Caco-2 (cell line): Measurements from ENCODE around the gene TCF7L2. TPM values are rescaled to one million over a fixed set of nuclear protein-coding genes. Genes with fewer than 3 reads are reported as not detected.

Experiments used
- BruUV-seq: library from RNA; stranded (reverse); fragments of 400-500 nt; replicated peaks from 2 replicates; lab custom pipeline; 2021; lab: Mats Ljungman, UMichigan
- CTCF ChIA-PET: fragments of 300-600 bp; sonication (Branson Sonifier 250); formaldehyde crosslinking; loops from one replicate; lab custom pipeline; 2022; ENCODE audit warnings: antibody characterized with exemption; lab: Charles Lee
- POLR2A ChIA-PET: fragments of 300-600 bp; sonication (Branson Sonifier 250); formaldehyde crosslinking; loops from one replicate; lab custom pipeline; 2022; ENCODE audit warnings: antibody characterized with exemption; lab: Charles Lee
- DNase-seq, 2 experiments: peaks; one replicate each; pipeline versions ENCODE4 v3.0.0 to v3.0.0-alpha.2; 2020 to 2022
- H3K27me3 ChIP-seq: replicated peaks from 2 replicates; pipeline ENCODE4 v1.6.0; 2011; ENCODE audit warnings: low read length; ENCODE audit not compliant: control insufficient read depth, insufficient read depth
- H3K36me3 ChIP-seq: 2 replicates; pipeline ENCODE4 v1.5.1; 2011; ENCODE audit warnings: low read length; ENCODE audit not compliant: control insufficient read depth, insufficient read depth
- H3K4me1 ChIP-seq: fragments of 250-450 bp; sonication (Bioruptor Pico); 2 replicates; pipeline ENCODE4 v1.5.1; 2020; ENCODE audit warnings: mild to moderate bottlenecking
- H3K4me3 ChIP-seq: 2 replicates; pipeline ENCODE4 v1.5.1; 2011; ENCODE audit warnings: low read depth, mild to moderate bottlenecking, control low read depth, low read length
- H3K9me3 ChIP-seq: fragments of 250-450 bp; sonication (Bioruptor Pico); 2 replicates; pipeline ENCODE4 v1.5.1; 2020; ENCODE audit warnings: mild to moderate bottlenecking, moderate library complexity
- H3K27ac Mint-ChIP-seq: one replicate; pipeline ENCODE4 v1.8.0; 2022; ENCODE audit warnings: mixed read lengths; ENCODE audit not compliant: unreplicated experiment
- H3K27me3 Mint-ChIP-seq: one replicate; pipeline ENCODE4 v1.8.0; 2022; ENCODE audit warnings: mixed read lengths; ENCODE audit not compliant: insufficient read depth, unreplicated experiment
- H3K36me3 Mint-ChIP-seq: one replicate; pipeline ENCODE4 v1.8.0; 2022; ENCODE audit warnings: mild to moderate bottlenecking, mixed read lengths; ENCODE audit not compliant: insufficient read depth, unreplicated experiment
- H3K4me1 Mint-ChIP-seq: one replicate; pipeline ENCODE4 v1.8.0; 2022; ENCODE audit warnings: low read depth, mixed read lengths; ENCODE audit not compliant: unreplicated experiment
- H3K4me3 Mint-ChIP-seq: one replicate; pipeline ENCODE4 v1.8.0; 2022; ENCODE audit warnings: mild to moderate bottlenecking, moderate library complexity, mixed read lengths; ENCODE audit not compliant: unreplicated experiment
- H3K9me3 Mint-ChIP-seq: one replicate; pipeline ENCODE4 v1.8.0; 2022; ENCODE audit warnings: mixed read lengths; ENCODE audit not compliant: unreplicated experiment
- CTCF ChIP-seq, 2 experiments: fragments of 200-600 bp in 1 of 2; IDR thresholded peaks; 1 replicate in 1 of 2; 2 replicates in 1 of 2; pipeline versions ENCODE4 v1.5.1 to v1.8.0; 2011 to 2022; ENCODE audit warnings: antibody characterized with exemption in 1 of 2, control low read depth in 1 of 2, inconsistent platforms in 1 of 2, low read depth in 1 of 2, low read length in 1 of 2, mild to moderate bottlenecking in 1 of 2, moderate library complexity in 1 of 2; ENCODE audit not compliant: insufficient read depth in 1 of 2, severe bottlenecking in 1 of 2, unreplicated experiment in 1 of 2
- intact Hi-C: fragments of 100-400 bp; cut with micrococcal nuclease; formaldehyde crosslinking; loops from one replicate; pipeline ENCODE4 v1.10.0; 2022; ENCODE audit not compliant: unreplicated experiment
- total RNA-seq: library from RNA; stranded (reverse); gene quantifications from 2 replicates; pipeline ENCODE4 v1.2.3, GENCODE V29; 2022

Gene TCF7L2
- total RNA-seq, 1 experiment from 2014 or later = 45.4 TPM

GRCh38 chr10:112918771-112919170, 31.3 kb upstream of the TCF7L2 start:
- no peak overlapping the region for H3K27ac Mint-ChIP-seq
- CTCF ChIA-PET = no interaction called here
- Histone ChIP-seq H3K9me3 (no peaks in the 10 kb centered on the region), H3K4me3 (no peak overlapping the region), H3K4me1 (peaks cover 10% of the 10 kb centered on the region), H3K36me3 (no peaks in the 10 kb centered on the region), H3K27me3 (no peaks in the 10 kb centered on the region)
- H3K36me3 Mint-ChIP-seq = peaks cover 6% of the 10 kb centered on the region
- intact Hi-C loops = no loop called here
- no peak for DNase-seq
- TF ChIP-seq CTCF (IDR thresholded peaks at IDR 0.05; ENCODE audit: insufficient read depth in 1 of 2, low read depth in 1 of 2, low read length in 1 of 2, severe bottlenecking in 1 of 2, unreplicated experiment in 1 of 2) = no peak
- peaks cover 27% of the 10 kb centered on the region for H3K4me1 Mint-ChIP-seq
- no TSS peak for BruUV-seq
- no peaks in the 10 kb centered on the region for H3K9me3 Mint-ChIP-seq
- no peaks in the 10 kb centered on the region for H3K27me3 Mint-ChIP-seq
- no peak overlapping the region for H3K4me3 Mint-ChIP-seq
- POLR2A ChIA-PET = no interaction called here

GRCh38 chr10:112919721-112920120, 30.3 kb upstream of the TCF7L2 start:
- BruUV-seq = no TSS peak
- no peak for TF ChIP-seq CTCF (IDR thresholded peaks at IDR 0.05; ENCODE audit: insufficient read depth in 1 of 2, low read depth in 1 of 2, low read length in 1 of 2, severe bottlenecking in 1 of 2, unreplicated experiment in 1 of 2)
- peaks cover 5% of the 10 kb centered on the region for H3K36me3 Mint-ChIP-seq
- no peaks in the 10 kb centered on the region for H3K9me3 Mint-ChIP-seq
- H3K9me3 ChIP-seq = no peaks in the 10 kb centered on the region
- no peak overlapping the region for H3K4me3 Mint-ChIP-seq
- H3K27ac Mint-ChIP-seq = no peak overlapping the region
- no peaks in the 10 kb centered on the region for H3K27me3 ChIP-seq
- no peak for DNase-seq
- intact Hi-C loops = no loop called here
- no peak overlapping the region for H3K4me3 ChIP-seq
- H3K36me3 ChIP-seq = no peaks in the 10 kb centered on the region
- H3K4me1 ChIP-seq = peaks cover 10% of the 10 kb centered on the region
- CTCF ChIA-PET = no interaction called here
- POLR2A ChIA-PET = no interaction called here
- no peaks in the 10 kb centered on the region for H3K27me3 Mint-ChIP-seq
- peaks cover 20% of the 10 kb centered on the region for H3K4me1 Mint-ChIP-seq

GRCh38 chr10:112926906-112927688, 22.9 kb upstream of the TCF7L2 start:
- no TSS peak for BruUV-seq
- H3K4me1 ChIP-seq = no peaks in the 10 kb centered on the region
- Mint-ChIP-seq H3K36me3 (peaks cover 5% of the 10 kb centered on the region), H3K4me1 (no peaks in the 10 kb centered on the region), H3K27ac (no peak overlapping the region), H3K27me3 (no peaks in the 10 kb centered on the region), H3K9me3 (peaks cover 8% of the 10 kb centered on the region), H3K4me3 (no peak overlapping the region)
- DNase-seq = no peak
- H3K36me3 ChIP-seq = no peaks in the 10 kb centered on the region
- intact Hi-C loops = no loop called here
- ChIA-PET POLR2A (no interaction called here), CTCF (no interaction called here)
- no peaks in the 10 kb centered on the region for H3K27me3 ChIP-seq
- TF ChIP-seq CTCF (IDR thresholded peaks at IDR 0.05; ENCODE audit: insufficient read depth in 1 of 2, low read depth in 1 of 2, low read length in 1 of 2, severe bottlenecking in 1 of 2, unreplicated experiment in 1 of 2) = no peak
- no peak overlapping the region for H3K4me3 ChIP-seq
- H3K9me3 ChIP-seq = no peaks in the 10 kb centered on the region
